Parathyroid adenoma (tissue), 2 donors: Measurements from ENCODE around the gene TRPV6.

ENCODE experiments used
- H2AFZ ChIP-seq: fragments of 300-600 bp; sonication (generic); one replicate; pipeline ENCODE4 v1.7.0; 2017; ENCODE audit warnings: antibody characterized with exemption, mild to moderate bottlenecking
- H3K27ac ChIP-seq: fragments of 300-600 bp; sonication (generic); one replicate; pipeline ENCODE4 v1.7.0; 2017
- H3K27me3 ChIP-seq: fragments of 300-600 bp; sonication (generic); one replicate; pipeline ENCODE4 v1.7.0; 2017; ENCODE audit warnings: low read length; ENCODE audit not compliant: control insufficient read depth, insufficient read depth
- H3K36me3 ChIP-seq: fragments of 300-600 bp; sonication (generic); one replicate; pipeline ENCODE4 v1.7.0; 2017; ENCODE audit warnings: low read length; ENCODE audit not compliant: control insufficient read depth, insufficient read depth
- H3K4me1 ChIP-seq: fragments of 300-600 bp; sonication (generic); one replicate; pipeline ENCODE4 v1.7.0; 2017; ENCODE audit warnings: control low read depth
- H3K4me2 ChIP-seq: fragments of 300-600 bp; sonication (generic); one replicate; pipeline ENCODE4 v1.7.0; 2017; ENCODE audit warnings: low read length
- H3K4me3 ChIP-seq: fragments of 300-600 bp; sonication (generic); one replicate; pipeline ENCODE4 v1.7.0; 2017; ENCODE audit warnings: low read depth, low read length
- H3K79me2 ChIP-seq: fragments of 300-600 bp; sonication (generic); one replicate; pipeline ENCODE4 v1.7.0; 2017; ENCODE audit warnings: control low read depth
- H3K9ac ChIP-seq: fragments of 300-600 bp; sonication (generic); one replicate; pipeline ENCODE4 v1.7.0; 2017; ENCODE audit warnings: mild to moderate bottlenecking
- H3K9me3 ChIP-seq: fragments of 300-600 bp; sonication (generic); one replicate; pipeline ENCODE4 v1.7.0; 2017; ENCODE audit warnings: low read length; ENCODE audit not compliant: control insufficient read depth
- CTCF ChIP-seq: fragments of 300-600 bp; sonication (generic); IDR thresholded peaks from one replicate; pipeline ENCODE4 v1.7.0; 2017; ENCODE audit warnings: antibody characterized with exemption, mild to moderate bottlenecking
- donor health status: primary hyperparathyroidism.

The TRPV6 gene

GRCh38 chr7:142932386-142933091 is 47.0 kb upstream of the TRPV6 start:
- Histone ChIP-seq H3K27me3 (no peaks in the 10 kb centered on the region), H3K9ac (no peak overlapping the region), H3K36me3 (no peaks in the 10 kb centered on the region), H3K4me2 (no peak overlapping the region), H3K9me3 (no peaks in the 10 kb centered on the region), H3K27ac (no peak overlapping the region), H2AFZ (no peak overlapping the region), H3K4me1 (peaks cover 6% of the 10 kb centered on the region), H3K4me3 (no peak overlapping the region), H3K79me2 (no peaks in the 10 kb centered on the region)
- no peak for TF ChIP-seq CTCF

GRCh38 chr7:142930126-142930730 is 44.7 kb upstream of the TRPV6 start:
- TF ChIP-seq CTCF = no peak
- H3K27me3 ChIP-seq = no peaks in the 10 kb centered on the region
- no peak overlapping the region for H3K4me2 ChIP-seq
- no peak overlapping the region for H3K27ac ChIP-seq
- H3K9me3 ChIP-seq = no peaks in the 10 kb centered on the region
- H3K9ac ChIP-seq = no peak overlapping the region
- no peaks in the 10 kb centered on the region for H3K36me3 ChIP-seq
- no peak overlapping the region for H3K4me3 ChIP-seq
- H3K79me2 ChIP-seq = no peaks in the 10 kb centered on the region
- H3K4me1 ChIP-seq = no peaks in the 10 kb centered on the region
- no peak overlapping the region for H2AFZ ChIP-seq

GRCh38 chr7:142927949-142928348 is 42.4 kb upstream of the TRPV6 start:
- Histone ChIP-seq H3K27me3 (no peaks in the 10 kb centered on the region), H3K4me2 (no peak overlapping the region), H3K36me3 (no peaks in the 10 kb centered on the region), H3K79me2 (no peaks in the 10 kb centered on the region), H3K9me3 (no peaks in the 10 kb centered on the region), H3K4me3 (no peak overlapping the region), H3K9ac (no peak overlapping the region), H2AFZ (no peak overlapping the region), H3K27ac (no peak overlapping the region), H3K4me1 (no peaks in the 10 kb centered on the region)
- no peak for TF ChIP-seq CTCF

GRCh38 chr7:142927085-142927745 is 41.7 kb upstream of the TRPV6 start:
- no peaks in the 10 kb centered on the region for H3K36me3 ChIP-seq
- H3K27ac ChIP-seq = no peak overlapping the region

More at GRCh38 chr7:142927085-142927745, 41.7 kb upstream of the TRPV6 start:
- H3K4me3 ChIP-seq = no peak overlapping the region
- H3K27me3 ChIP-seq = no peaks in the 10 kb centered on the region
- H3K9ac ChIP-seq = no peak overlapping the region
- no peak for TF ChIP-seq CTCF
- no peaks in the 10 kb centered on the region for H3K4me1 ChIP-seq
- H3K79me2 ChIP-seq = no peaks in the 10 kb centered on the region
- H3K4me2 ChIP-seq = no peak overlapping the region
- H3K9me3 ChIP-seq = no peaks in the 10 kb centered on the region
- no peak overlapping the region for H2AFZ ChIP-seq
